Cerebellar nuclear complex (tissue), 1 donor: Measurements from ENCODE around the gene WDR81.
"Not testable (repeated sequence)": the region's sequence is repeated elsewhere in the genome, so short reads cannot be mapped to it uniquely, and the experiment has no call there.

Source experiments
- DNase-seq, 2 experiments: peaks; one replicate each; lab custom pipeline; 2025; lab: John Stamatoyannopoulos, UW

Gene WDR81

GRCh38 chr17:1724351-1724868 is at the start of gene WDR81:
Gene WDR81 (plus strand): TSS chr17:1724704. CDS start chr17:1724960, 256 bp downstream.
- no peak for DNase-seq

GRCh38 chr17:1676401-1676800 is 48.1 kb upstream of the WDR81 start:
- no peak for DNase-seq

- DNase-seq: no peak
Observed at GRCh38 chr17:1683459-1683858, 41.0 kb upstream of the WDR81 start.

GRCh38 chr17:1684378-1685189 is 39.9 kb upstream of the WDR81 start, which contains the start of gene PRPF8:
Gene PRPF8 (minus strand): TSS chr17:1684867. CDS start chr17:1684571, 296 bp downstream.
- peak; percentile 80 to 91 for DNase-seq

GRCh38 chr17:1686086-1686485 is 38.4 kb upstream of the WDR81 start:
- DNase-seq: no peak

- DNase-seq: not testable (repeated sequence)
Observed at GRCh38 chr17:1688405-1688804, 36.1 kb upstream of the WDR81 start.

GRCh38 chr17:1690544-1691221 is 33.8 kb upstream of the WDR81 start:
- no peak for DNase-seq

- no peak for DNase-seq
Observed at GRCh38 chr17:1693339-1693738, 31.2 kb upstream of the WDR81 start.

- DNase-seq: no peak
Observed at GRCh38 chr17:1695365-1695764, 29.1 kb upstream of the WDR81 start.

- DNase-seq: no peak
Observed at GRCh38 chr17:1697681-1698080, 26.8 kb upstream of the WDR81 start.

GRCh38 chr17:1699891-1700290 is 24.6 kb upstream of the WDR81 start:
- not testable (repeated sequence) for DNase-seq

GRCh38 chr17:1703063-1703462 is 21.4 kb upstream of the WDR81 start:
- no peak for DNase-seq

- no peak for DNase-seq
Observed at GRCh38 chr17:1705004-1705403, 19.5 kb upstream of the WDR81 start.

- no peak for DNase-seq
Observed at GRCh38 chr17:1707107-1707506, 17.4 kb upstream of the WDR81 start.

- not testable (repeated sequence) for DNase-seq
Observed at GRCh38 chr17:1708791-1709346, 15.6 kb upstream of the WDR81 start.

- DNase-seq: no peak
Observed at GRCh38 chr17:1709403-1709951, 15.0 kb upstream of the WDR81 start.

- no peak for DNase-seq
Observed at GRCh38 chr17:1709971-1710806, 14.3 kb upstream of the WDR81 start, which contains the start of gene TLCD2. Gene TLCD2 (minus strand): TSS chr17:1710377. CDS start chr17:1710242, 135 bp downstream.

GRCh38 chr17:1710807-1711553 is 13.5 kb upstream of the WDR81 start:
- no peak for DNase-seq

GRCh38 chr17:1711804-1712203 is 12.7 kb upstream of the WDR81 start:
- no peak for DNase-seq

GRCh38 chr17:1712271-1712670 is 12.2 kb upstream of the WDR81 start:
- no peak for DNase-seq
